Fibroblast of skin of abdomen (primary cell): ENCODE results near the gene RAB11B. TPM values are rescaled to one million over a fixed set of nuclear protein-coding genes. Genes with fewer than 3 reads are reported as not detected.
"Not testable (repeated sequence)": the region's sequence is repeated elsewhere in the genome, so short reads cannot be mapped to it uniquely, and the experiment has no call there.

ENCODE experiments used
- DNase-seq: peaks from one replicate; pipeline ENCODE4 v3.0.0-alpha.2; 2013
- polyA plus RNA-seq, 2 experiments: library from polyadenylated mRNA; unstranded; fragments of 120-200 nt; gene quantifications; one replicate each; pipeline ENCODE4 v1.2.1, GENCODE V29; 2013; ENCODE audit not compliant: insufficient read length in 2 of 2

Gene RAB11B
- 79.4 TPM for polyA plus RNA-seq (2013, experiment 1 of 2; ENCODE audit: insufficient read length)
- polyA plus RNA-seq (2013, experiment 2 of 2; ENCODE audit: insufficient read length): 92.8 TPM

DNA sequence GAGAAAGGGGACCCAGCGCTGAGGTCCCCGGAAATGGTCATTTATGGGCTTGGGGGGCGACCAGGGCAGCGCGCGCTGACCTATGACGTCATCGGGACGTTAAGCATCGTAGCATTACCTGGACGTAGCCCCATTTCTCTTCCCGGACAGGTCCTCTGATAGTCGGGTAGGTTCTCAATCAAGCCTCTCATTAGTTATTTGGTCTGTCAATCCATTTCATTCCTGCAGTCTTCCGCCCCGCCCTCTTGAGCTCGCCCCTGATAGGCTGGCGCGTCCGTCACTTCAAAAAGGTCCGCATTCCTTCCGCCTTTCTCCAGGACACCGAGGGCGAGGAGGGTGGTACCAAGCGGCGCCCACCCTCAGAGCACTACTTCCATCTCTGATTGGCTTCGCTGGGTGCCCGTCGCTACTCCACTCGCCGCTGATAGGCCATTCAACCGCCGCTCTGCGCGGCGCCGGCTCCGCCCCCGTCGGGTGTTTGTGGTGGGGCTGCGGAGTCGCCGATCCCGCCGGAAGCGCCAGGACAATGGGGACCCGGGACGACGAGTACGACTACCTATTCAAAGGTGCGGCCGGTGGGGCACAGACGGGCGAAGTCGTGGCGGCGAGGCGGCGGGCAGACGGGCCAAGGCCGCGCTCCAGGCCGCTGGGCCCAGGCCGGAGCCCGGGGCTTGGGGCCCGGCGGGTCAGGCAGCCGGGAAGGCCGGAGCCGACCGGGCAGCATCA, at the start of gene RAB11B:
TSS of gene RAB11B (plus strand) at position 470 of the 726 bp plus-strand sequence. CDS start at position 527, 57 bp downstream.
- peak; percentile 100 for DNase-seq

DNA sequence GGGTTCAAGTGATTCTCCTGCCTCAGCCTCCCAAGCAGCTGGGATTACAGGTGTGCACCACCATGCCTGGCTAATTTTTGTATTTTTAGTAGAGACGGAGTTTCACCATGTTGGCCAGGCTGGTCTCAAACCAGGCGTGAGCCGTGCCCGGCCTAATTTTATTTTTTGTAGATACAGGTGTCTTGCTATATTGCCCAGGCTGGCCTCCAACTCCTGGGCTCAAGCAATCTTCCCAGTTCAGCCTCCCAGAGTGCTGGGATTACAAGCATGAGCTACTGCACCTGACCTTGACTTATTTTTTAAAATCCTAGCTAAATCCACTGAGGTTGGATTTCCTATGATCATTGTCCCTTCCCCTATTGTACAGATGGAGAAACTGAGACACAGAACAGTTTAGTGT, 48.7 kb upstream of the RAB11B start:
- not testable (repeated sequence) for DNase-seq

- DNase-seq: no peak
Measured at GRCh38 chr19:8342316-8342683, 47.9 kb upstream of the RAB11B start.

DNA sequence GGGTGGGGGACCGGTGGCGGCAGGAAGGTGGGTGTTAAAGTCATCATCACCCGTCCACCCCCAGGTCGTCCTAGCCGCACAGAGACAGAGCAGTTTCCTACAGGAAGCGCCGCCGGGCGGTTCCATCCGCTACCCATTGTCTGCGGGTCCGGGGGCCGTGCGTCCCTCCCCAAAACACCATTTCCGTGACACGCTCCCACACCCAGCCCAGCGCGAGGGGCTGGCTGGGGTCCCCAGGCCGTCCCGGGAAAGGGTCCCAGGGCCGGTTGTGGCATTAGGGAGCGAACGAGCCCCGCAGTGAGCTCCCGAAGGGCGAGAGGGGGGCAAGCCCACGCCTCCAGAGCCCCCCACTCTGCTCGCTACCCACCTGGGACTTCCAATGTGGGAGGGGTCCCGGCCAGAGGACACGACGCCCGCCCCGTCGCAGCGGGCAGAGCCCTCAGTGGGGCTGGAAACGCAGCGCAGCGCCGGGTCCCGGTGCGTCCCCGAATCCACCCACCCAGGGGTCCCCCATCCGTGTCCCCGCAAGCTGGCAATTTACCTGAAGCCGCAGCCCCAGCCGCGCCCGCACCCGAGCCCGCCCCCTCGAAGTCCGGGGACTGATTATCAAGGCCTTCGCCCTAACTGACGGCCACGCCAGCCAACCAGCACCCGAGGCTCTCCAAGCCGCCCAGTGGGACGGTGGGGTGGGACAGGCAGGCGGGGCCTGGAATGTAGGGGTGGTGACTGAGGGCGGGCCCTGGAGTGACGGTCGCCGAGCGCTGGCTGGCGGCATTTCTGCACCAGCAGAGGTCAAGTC, 47.3 kb upstream of the RAB11B start, which contains the start of gene KANK3:
TSS of gene KANK3 (minus strand) at position 579 of the 799 bp plus-strand sequence. CDS start 5,434 bp downstream, outside the sequence.
- peak; percentile 92 for DNase-seq

- DNase-seq: no peak
Measured at GRCh38 chr19:8343483-8343844, 46.7 kb upstream of the RAB11B start.

GRCh38 chr19:8349629-8350372, 40.4 kb upstream of the RAB11B start:
- DNase-seq: not testable (repeated sequence)

- DNase-seq: no peak
Measured at GRCh38 chr19:8352134-8352827, 37.9 kb upstream of the RAB11B start.

GRCh38 chr19:8352845-8353244, 37.3 kb upstream of the RAB11B start:
- not testable (repeated sequence) for DNase-seq

DNA sequence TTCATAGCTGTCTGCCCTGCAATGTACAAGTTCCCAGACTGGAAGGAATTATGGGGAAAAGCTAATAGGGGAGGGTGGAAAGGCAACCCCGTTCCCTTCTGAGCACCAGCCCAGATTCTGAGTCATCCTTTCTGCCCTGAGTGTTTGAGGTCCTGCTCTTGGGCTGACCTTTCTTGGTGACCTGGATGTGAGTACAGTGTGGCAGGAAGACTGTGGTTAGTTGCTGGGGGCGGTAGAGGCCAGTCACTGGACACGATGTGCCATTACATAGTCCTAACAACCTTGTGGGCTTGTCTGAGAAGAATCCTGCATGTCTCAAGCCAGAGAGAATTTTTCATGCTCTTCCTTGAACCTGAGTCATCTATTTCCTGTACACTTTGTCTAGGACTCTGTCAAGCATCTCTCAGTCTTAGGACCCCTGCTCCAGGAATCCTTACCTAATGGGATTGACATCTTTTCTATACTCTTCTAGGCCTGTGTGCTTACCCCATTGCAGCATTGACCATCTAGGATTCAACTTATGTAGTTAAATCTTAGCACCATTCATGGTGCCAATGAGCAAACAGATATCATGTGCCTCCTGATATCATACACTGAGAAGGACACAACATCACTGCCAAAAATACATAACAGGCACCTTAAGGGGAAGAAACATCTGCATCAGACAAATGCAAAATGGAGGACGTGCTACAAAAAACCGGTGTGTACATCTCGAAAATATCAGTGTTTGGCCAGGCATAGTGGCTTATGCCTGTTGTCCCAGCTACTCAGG, 34.3 kb upstream of the RAB11B start:
- DNase-seq: peak; percentile 78

- no peak for DNase-seq
Measured at GRCh38 chr19:8357007-8357521, 33.1 kb upstream of the RAB11B start.

DNA sequence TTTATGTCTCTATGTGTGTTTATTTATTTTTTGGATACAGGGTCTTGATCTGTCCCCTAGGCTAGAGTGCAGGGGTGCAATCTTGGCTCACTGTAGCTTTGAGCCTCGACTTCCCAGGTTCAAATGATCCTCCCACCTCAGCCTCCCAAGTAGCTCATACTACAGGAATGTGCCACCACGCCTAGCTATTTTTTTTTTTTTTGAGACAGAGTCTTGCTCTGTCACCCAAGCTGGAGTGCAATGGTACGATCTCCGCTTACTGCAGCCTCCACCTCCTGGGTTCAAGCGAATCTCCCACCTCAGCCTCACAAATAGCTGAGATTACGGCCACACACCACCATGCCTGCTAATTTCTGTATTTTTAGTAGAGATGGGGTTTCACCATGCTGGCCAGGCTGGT, 31.2 kb upstream of the RAB11B start:
- DNase-seq: no peak

- DNase-seq: no peak
Measured at GRCh38 chr19:8360196-8360595, 30.0 kb upstream of the RAB11B start.

- DNase-seq: peak; percentile 96
Measured at GRCh38 chr19:8361921-8362793, 28.0 kb upstream of the RAB11B start.

DNA sequence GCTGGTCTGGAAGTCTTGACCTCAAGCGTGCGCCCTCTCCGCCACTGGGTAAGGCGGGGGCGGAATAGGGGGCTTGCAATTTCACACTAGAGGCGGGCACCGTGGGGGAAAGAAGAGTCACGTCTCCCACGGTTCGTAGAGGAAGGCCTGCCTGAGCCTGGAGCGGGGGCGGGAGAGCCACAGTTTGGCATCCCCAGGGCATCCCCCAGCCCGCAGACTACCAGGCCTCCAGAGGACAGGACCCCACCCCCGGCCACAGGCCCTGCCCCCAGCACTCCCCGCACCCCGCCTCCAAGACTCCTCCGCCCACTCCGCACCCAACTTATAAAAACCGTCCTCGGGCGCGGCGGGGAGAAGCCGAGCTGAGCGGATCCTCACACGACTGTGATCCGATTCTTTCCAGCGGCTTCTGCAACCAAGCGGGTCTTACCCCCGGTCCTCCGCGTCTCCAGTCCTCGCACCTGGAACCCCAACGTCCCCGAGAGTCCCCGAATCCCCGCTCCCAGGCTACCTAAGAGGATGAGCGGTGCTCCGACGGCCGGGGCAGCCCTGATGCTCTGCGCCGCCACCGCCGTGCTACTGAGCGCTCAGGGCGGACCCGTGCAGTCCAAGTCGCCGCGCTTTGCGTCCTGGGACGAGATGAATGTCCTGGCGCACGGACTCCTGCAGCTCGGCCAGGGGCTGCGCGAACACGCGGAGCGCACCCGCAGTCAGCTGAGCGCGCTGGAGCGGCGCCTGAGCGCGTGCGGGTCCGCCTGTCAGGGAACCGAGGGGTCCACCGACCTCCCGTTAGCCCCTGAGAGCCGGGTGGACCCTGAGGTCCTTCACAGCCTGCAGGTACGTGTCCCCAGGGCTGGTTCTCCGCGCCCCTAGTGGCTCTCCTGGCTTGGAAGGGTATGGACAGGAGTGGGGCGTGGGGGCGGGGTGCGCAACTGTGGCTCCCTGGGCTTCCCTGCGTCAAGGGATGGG, 26.1 kb upstream of the RAB11B start, which contains the start of gene ANGPTL4:
TSS of gene ANGPTL4 (plus strand) at position 353 of the 969 bp plus-strand sequence. CDS start at position 520, 167 bp downstream.
- DNase-seq: peak; percentile 44

GRCh38 chr19:8366121-8366581, 24.0 kb upstream of the RAB11B start:
- no peak for DNase-seq

DNA sequence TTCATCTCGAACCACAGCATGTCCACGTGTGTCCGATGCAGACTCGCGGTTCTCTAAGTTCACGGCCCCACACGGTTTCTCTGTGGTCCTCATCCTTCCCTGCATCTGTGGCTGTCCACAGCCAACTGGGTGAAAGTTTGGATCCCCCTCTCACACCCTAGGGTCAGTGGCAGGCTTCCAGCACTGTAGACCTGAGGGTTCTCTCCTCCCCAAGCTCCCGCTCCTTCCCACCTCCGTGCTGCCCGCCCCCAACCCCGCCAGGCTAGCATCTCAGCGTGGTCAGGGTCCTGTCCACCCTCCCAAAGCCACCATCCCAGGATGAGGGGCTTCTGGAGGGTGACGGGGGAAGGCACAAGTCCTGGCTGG, 23.2 kb upstream of the RAB11B start:
- peak; percentile 10 for DNase-seq

DNA sequence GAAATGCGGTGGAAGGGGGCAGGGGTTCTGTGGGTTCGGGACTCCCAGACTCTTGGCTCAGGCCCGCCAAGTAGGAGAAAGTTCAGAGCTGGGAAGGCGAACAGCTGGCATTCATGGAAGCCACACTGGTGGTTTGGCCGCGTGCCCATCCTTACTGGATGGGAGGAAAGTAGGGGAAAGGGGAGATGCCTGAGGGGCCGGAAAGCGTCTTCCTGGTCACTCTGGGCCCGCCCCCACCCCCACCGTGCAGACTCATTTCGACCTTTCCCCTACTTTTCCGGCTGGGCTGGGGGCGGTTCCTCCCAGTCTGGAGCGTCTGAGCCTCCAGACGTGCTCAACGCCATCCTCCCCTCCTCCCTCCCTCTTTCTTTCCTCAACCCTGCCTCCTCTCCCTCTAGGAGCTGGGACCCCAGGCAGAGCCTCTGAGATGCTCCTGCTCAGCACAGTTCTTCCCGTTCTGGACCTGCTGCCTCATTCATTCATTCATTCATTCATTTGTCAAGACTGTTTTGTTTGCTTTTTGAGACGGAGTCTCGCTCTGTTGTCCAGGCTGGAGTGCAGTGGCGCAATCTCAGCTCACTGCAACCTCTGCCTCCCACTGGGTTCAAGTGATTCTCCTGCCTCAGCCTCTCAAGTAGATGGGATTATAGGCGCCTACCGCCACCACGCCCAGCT, 22.7 kb upstream of the RAB11B start:
- peak; percentile 97 for DNase-seq
